SK-N-SH (cell line): Measurements from ENCODE around the gene TTC6. TPM values are rescaled to one million over a fixed set of nuclear protein-coding genes. Genes with fewer than 3 reads are reported as not detected.

Experiments
- CTCF ChIA-PET: fragments of 300-600, 350-600 bp; formaldehyde crosslinking; extraction: SDS; loops from one replicate; lab custom pipeline; 2021; lab: Yijun Ruan, JAX
- POLR2A ChIA-PET: fragments of 350-600 bp; sonication (Branson Sonifier 250); formaldehyde crosslinking; extraction: SDS; loops from one replicate; lab custom pipeline; 2020; ENCODE audit warnings: antibody characterized with exemption, inconsistent platforms; lab: Yijun Ruan, JAX
- DNase-seq: peaks from one replicate; pipeline ENCODE4 v3.0.0; 2012
- H2AFZ ChIP-seq: fragments of 200-600 bp; sonication (generic); 2 replicates; pipeline ENCODE4 v1.8.1; 2016; ENCODE audit warnings: antibody characterized with exemption, mild to moderate bottlenecking, low read depth
- H3F3A ChIP-seq: fragments of 200-600 bp; sonication (generic); replicated peaks from 2 replicates; pipeline ENCODE3; 2016; ENCODE audit warnings: antibody characterized with exemption, mild to moderate bottlenecking; ENCODE audit not compliant: insufficient read depth
- H3K27ac ChIP-seq, 2 experiments: fragments of 200-500 bp in 1 of 2; fragments of 200-600 bp in 1 of 2; sonication (Bioruptor generic) in 1 of 2; sonication (generic), shearing (Covaris generic) in 1 of 2; 2 replicates each; pipeline versions ENCODE4 v1.5.1 to v1.6.1; 2014 to 2016; ENCODE audit warnings: low read depth in 2 of 2, inconsistent platforms in 1 of 2, low read length in 1 of 2, mild to moderate bottlenecking in 1 of 2, mixed read lengths in 1 of 2
- H3K27me3 ChIP-seq: fragments of 200-600 bp; sonication (generic), shearing (Covaris generic); 2 replicates; pipeline ENCODE4 v1.6.1; 2016; ENCODE audit warnings: mixed run types; ENCODE audit not compliant: insufficient read depth
- H3K36me3 ChIP-seq, 2 experiments: fragments of 200-500 bp in 1 of 2; fragments of 200-600 bp in 1 of 2; sonication (Bioruptor generic) in 1 of 2; sonication (generic) in 1 of 2; replicated peaks in 1 of 2; 2 replicates each; pipeline versions ENCODE3 to v1.5.1; 2014 to 2016; ENCODE audit warnings: low read length in 1 of 2, mild to moderate bottlenecking in 1 of 2; ENCODE audit not compliant: insufficient read depth in 2 of 2, control insufficient read depth in 1 of 2
- H3K4me1 ChIP-seq, 2 experiments: fragments of 200-500 bp in 1 of 2; fragments of 200-600 bp in 1 of 2; sonication (Bioruptor generic) in 1 of 2; sonication (generic), shearing (Covaris generic) in 1 of 2; 2 replicates each; pipeline versions ENCODE4 v1.5.1 to v1.6.1; 2014 to 2016; ENCODE audit warnings: low read depth in 1 of 2, low read length in 1 of 2, mixed run types in 1 of 2; ENCODE audit not compliant: insufficient read depth in 2 of 2, control insufficient read depth in 1 of 2
- H3K4me2 ChIP-seq: fragments of 200-600 bp; sonication (generic), shearing (Covaris generic); 2 replicates; pipeline ENCODE4 v1.6.1; 2017; ENCODE audit warnings: mixed run types
- H3K4me3 ChIP-seq, 2 experiments: fragments of 200-500 bp in 1 of 2; fragments of 200-600 bp in 1 of 2; sonication (Bioruptor generic) in 1 of 2; sonication (generic), shearing (Covaris generic) in 1 of 2; 2 replicates each; pipeline versions ENCODE4 v1.5.1 to v1.8.1; 2014 to 2016; ENCODE audit warnings: low read depth in 2 of 2, inconsistent platforms in 1 of 2, low read length in 1 of 2, mild to moderate bottlenecking in 1 of 2, mixed read lengths in 1 of 2, moderate library complexity in 1 of 2
- H3K79me2 ChIP-seq: fragments of 200-600 bp; sonication (generic); 2 replicates; pipeline ENCODE4 v1.8.1; 2017; ENCODE audit warnings: mild to moderate bottlenecking; ENCODE audit not compliant: insufficient read depth
- H3K9ac ChIP-seq: fragments of 200-600 bp; sonication (generic); 2 replicates; pipeline ENCODE4 v1.6.1; 2017; ENCODE audit warnings: mixed run types
- H3K9me2 ChIP-seq: fragments of 200-600 bp; sonication (generic); 2 replicates; pipeline ENCODE4 v1.6.1; 2017; ENCODE audit warnings: mixed run types
- H3K9me3 ChIP-seq: fragments of 200-600 bp; sonication (generic); 2 replicates; pipeline ENCODE4 v1.6.1; 2017; ENCODE audit warnings: mixed run types, mild to moderate bottlenecking, moderate library complexity
- H4K20me1 ChIP-seq: fragments of 200-600 bp; sonication (generic); 2 replicates; pipeline ENCODE4 v1.6.1; 2017; ENCODE audit warnings: mild to moderate bottlenecking, mixed run types; ENCODE audit not compliant: insufficient read depth
- CTCF ChIP-seq: fragments of 200-600 bp; sonication (generic); IDR thresholded peaks from 2 replicates; pipeline ENCODE4 v1.6.1; 2017; ENCODE audit warnings: antibody characterized with exemption, mild to moderate bottlenecking, moderate library complexity
- EZH2phosphoT487 ChIP-seq: fragments of 200-600 bp; sonication (generic); IDR thresholded peaks from 2 replicates; pipeline ENCODE4 v1.6.1; 2017; ENCODE audit warnings: low read depth, mixed run types, mild to moderate bottlenecking, antibody characterized with exemption, moderate library complexity, borderline replicate concordance
- FOSL2 ChIP-seq: IDR thresholded peaks from 2 replicates; pipeline ENCODE4 v1.4.0; 2012; ENCODE audit warnings: low read depth, mild to moderate bottlenecking, moderate library complexity, borderline replicate concordance
- FOXJ3 ChIP-seq: sonication (generic); formaldehyde crosslinking; IDR thresholded peaks from 2 replicates; pipeline ENCODE4 v1.5.1; 2020; ENCODE audit warnings: mild to moderate bottlenecking, missing genetic modification reagents
- FOXM1 ChIP-seq: IDR thresholded peaks from 2 replicates; pipeline ENCODE4 v1.4.0; 2012; ENCODE audit warnings: low read depth, mild to moderate bottlenecking
- GABPA ChIP-seq: IDR thresholded peaks from 2 replicates; pipeline ENCODE4 v1.4.0; 2012; ENCODE audit warnings: low read depth, mild to moderate bottlenecking
- GATA2 ChIP-seq: sonication (generic); formaldehyde crosslinking; IDR thresholded peaks from 2 replicates; pipeline ENCODE4 v1.5.0; 2020; ENCODE audit warnings: mild to moderate bottlenecking, missing genetic modification reagents
- JUND ChIP-seq: IDR thresholded peaks from 2 replicates; pipeline ENCODE4 v1.4.0; 2012
- MEF2A ChIP-seq: IDR thresholded peaks from 2 replicates; pipeline ENCODE4 v1.4.0; 2012; ENCODE audit warnings: low read depth, borderline replicate concordance
- NFIC ChIP-seq: IDR thresholded peaks from 2 replicates; pipeline ENCODE4 v1.4.0; 2012; ENCODE audit warnings: borderline replicate concordance
- NRF1 ChIP-seq: IDR thresholded peaks from 2 replicates; pipeline ENCODE4 v1.6.1; 2012; ENCODE audit warnings: low read depth, mild to moderate bottlenecking, low read length
- POLR2AphosphoS5 ChIP-seq: IDR thresholded peaks from 2 replicates; pipeline ENCODE4 v1.6.1; 2012; ENCODE audit warnings: low read depth, low read length
- RAD21 ChIP-seq: IDR thresholded peaks from 2 replicates; pipeline ENCODE4 v1.6.1; 2012; ENCODE audit warnings: mild to moderate bottlenecking, low read length
- SMC3 ChIP-seq: IDR thresholded peaks from 2 replicates; pipeline ENCODE4 v1.6.1; 2012; ENCODE audit warnings: low read depth, low read length, improper control_type of control experiment
- TCF12 ChIP-seq: IDR thresholded peaks from 2 replicates; pipeline ENCODE4 v1.4.0; 2012
- TEAD4 ChIP-seq: IDR thresholded peaks from 2 replicates; pipeline ENCODE4 v1.4.0; 2012; ENCODE audit warnings: mild to moderate bottlenecking, borderline replicate concordance; ENCODE audit not compliant: insufficient read depth
- USF2 ChIP-seq: fragments of 150-350 bp; IDR thresholded peaks from 2 replicates; pipeline ENCODE4 v1.6.1; 2017; ENCODE audit warnings: antibody characterized with exemption, low read length, low read depth, borderline replicate concordance
- YY1 ChIP-seq: IDR thresholded peaks from 2 replicates; pipeline ENCODE4 v1.4.0; 2012; ENCODE audit warnings: low read depth, mild to moderate bottlenecking
- WGBS: methylation state at CpG from one replicate; pipeline ENCODE4 v1.1.6; 2017; ENCODE audit warnings: low lambda C conversion rate; 5-methylcytosine and 5-hydroxymethylcytosine counted together
- polyA plus RNA-seq, 3 experiments: library from polyadenylated mRNA; depleted of rRNA; stranded (reverse); fragments of >200 nt; gene quantifications; 2 replicates each; pipeline ENCODE4 v1.2.3, GENCODE V29; 2012
- TF ChIP-seq, protein P1 (sequence below): IDR thresholded peaks from 2 replicates; pipeline ENCODE4 v1.4.0; 2012; ENCODE audit warnings: low read depth, borderline replicate concordance

Gene TTC6
- polyA plus RNA-seq, 1 of the 3 experiments (the other 2 are of a cell fraction): not detected

DNA sequence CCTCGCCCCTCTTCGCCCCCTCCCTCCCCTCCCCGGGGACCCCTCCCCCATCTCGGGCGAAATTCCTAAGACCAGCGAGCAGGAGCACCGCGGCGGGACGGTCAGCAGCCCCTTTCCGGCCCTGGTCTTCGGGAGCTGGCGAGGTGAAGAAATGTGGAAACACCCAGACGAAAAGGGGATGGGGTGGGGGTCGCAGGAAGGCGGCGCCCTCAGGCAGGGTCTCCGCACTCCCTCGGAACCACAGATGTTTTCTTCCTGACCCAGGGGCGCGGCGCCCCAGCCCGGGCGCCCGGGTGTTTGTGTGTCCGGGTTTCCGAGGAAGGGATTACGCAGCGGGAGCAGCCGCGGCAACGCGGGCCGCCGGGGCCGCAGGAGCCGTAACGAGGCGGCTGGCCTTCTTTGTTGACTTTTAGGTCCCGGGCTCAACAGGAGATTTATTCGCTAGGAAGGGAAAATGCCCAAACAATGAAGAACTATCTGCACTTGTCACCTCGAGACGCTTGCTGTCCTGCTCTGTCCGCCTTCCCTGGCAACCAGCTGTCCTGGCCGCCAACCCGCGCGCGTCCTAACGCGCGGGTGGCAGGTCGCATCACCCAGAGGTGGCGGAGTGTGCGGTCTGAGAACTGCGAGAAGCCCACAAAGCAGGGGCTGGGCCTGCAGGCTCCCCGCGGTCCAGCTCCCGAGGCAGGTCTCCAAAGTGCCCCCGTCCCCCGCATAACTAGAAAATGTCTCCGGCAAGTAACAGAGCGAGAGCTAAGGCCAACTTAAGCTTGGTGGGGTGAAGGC is 7.4 kb upstream of the TTC6 start (continued):
- TF ChIP-seq SMC3 (no peak), TCF12 (no peak)

DNA sequence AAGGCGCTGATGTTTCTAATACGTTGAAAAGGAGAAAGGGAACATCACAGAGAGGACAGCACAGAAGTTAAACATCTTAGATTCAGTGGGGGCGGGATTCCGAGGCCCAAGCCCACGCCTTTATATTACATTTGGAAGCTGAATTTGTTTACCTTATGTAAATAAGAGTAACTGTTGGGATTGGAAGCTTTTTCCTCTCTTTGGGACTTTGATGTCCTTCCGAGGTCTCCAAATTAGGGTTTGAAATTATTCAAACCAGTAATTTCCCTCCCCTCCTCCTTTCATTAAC is 6.8 kb upstream of the TTC6 start:
- no peak overlapping the region for H3K4me3 ChIP-seq
- ChIA-PET POLR2A (no interaction called here), CTCF (no interaction called here)
- no peaks in the 10 kb centered on the region for H3F3A ChIP-seq
- WGBS: 1% methylated on average over 6 of the region's 6 CpGs
- H3K79me2 ChIP-seq: no peaks in the 10 kb centered on the region
- H3K9me2 ChIP-seq: no peaks in the 10 kb centered on the region
- no peaks in the 10 kb centered on the region for H3K4me1 ChIP-seq
- H3K36me3 ChIP-seq: no peaks in the 10 kb centered on the region
- no peak overlapping the region for H3K4me2 ChIP-seq
- peaks cover 22% of the 10 kb centered on the region for H3K27me3 ChIP-seq
- no peak overlapping the region for H3K9ac ChIP-seq
- no peak overlapping the region for H3K27ac ChIP-seq
- H4K20me1 ChIP-seq: no peaks in the 10 kb centered on the region
- DNase-seq: no peak
- no peak overlapping the region for H2AFZ ChIP-seq
- TF ChIP-seq NFIC (no peak), CTCF (no peak), EZH2phosphoT487 (no peak), GABPA (no peak), NRF1 (no peak), TEAD4 (no peak), FOXJ3 (CRISPR knock-in tag) (no peak), RAD21 (no peak), USF2 (no peak), GATA2 (CRISPR knock-in tag) (no peak), TCF12 (no peak), YY1 (no peak), MEF2A (no peak), FOSL2 (no peak), JUND (no peak), SMC3 (no peak), POLR2AphosphoS5 (no peak), FOXM1 (no peak)
- TF ChIP-seq, protein P1, sequence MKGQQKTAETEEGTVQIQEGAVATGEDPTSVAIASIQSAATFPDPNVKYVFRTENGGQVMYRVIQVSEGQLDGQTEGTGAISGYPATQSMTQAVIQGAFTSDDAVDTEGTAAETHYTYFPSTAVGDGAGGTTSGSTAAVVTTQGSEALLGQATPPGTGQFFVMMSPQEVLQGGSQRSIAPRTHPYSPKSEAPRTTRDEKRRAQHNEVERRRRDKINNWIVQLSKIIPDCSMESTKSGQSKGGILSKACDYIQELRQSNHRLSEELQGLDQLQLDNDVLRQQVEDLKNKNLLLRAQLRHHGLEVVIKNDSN: no peak
- no peaks in the 10 kb centered on the region for H3K9me3 ChIP-seq
